GM18502 (cell line): Measurements from ENCODE around the gene SPC25.
"Not testable (repeated sequence)": the region's sequence is repeated elsewhere in the genome, so short reads cannot be mapped to it uniquely, and the experiment has no call there.

Experiments
- ATAC-seq: cut with Tn5 transposase; IDR thresholded peaks from one replicate; pipeline ENCODE4 v1.9.1; 2021; ENCODE audit warnings: mild to moderate bottlenecking; ENCODE audit not compliant: unreplicated experiment, poor library complexity

Gene SPC25

GRCh38 chr2:168890006-168890782 lies at the start of gene SPC25:
TSS of gene SPC25 (minus strand) at chr2:168890430. CDS start at chr2:168889519, 911 bp downstream.
- peak; percentile 100 for ATAC-seq

GRCh38 chr2:168939918-168940317 lies 49.7 kb upstream of the SPC25 start:
- peak; percentile 74 for ATAC-seq

GRCh38 chr2:168939061-168939460 lies 48.8 kb upstream of the SPC25 start:
- ATAC-seq = no peak

GRCh38 chr2:168935810-168936581 lies 45.8 kb upstream of the SPC25 start:
- no peak for ATAC-seq

GRCh38 chr2:168934826-168935225 lies 44.6 kb upstream of the SPC25 start:
- ATAC-seq = no peak

GRCh38 chr2:168932174-168932573 lies 41.9 kb upstream of the SPC25 start:
- ATAC-seq = not testable (repeated sequence)

GRCh38 chr2:168930242-168930641 lies 40.0 kb upstream of the SPC25 start:
- ATAC-seq = no peak

- no peak for ATAC-seq
These were observed 38.8 kb upstream of the SPC25 start for GRCh38 chr2:168929031-168929430.

- ATAC-seq = no peak
These were observed 38.0 kb upstream of the SPC25 start for GRCh38 chr2:168928113-168928831.

- ATAC-seq = no peak
These were observed 36.6 kb upstream of the SPC25 start for GRCh38 chr2:168926621-168927386.

- ATAC-seq = no peak
These were observed 30.4 kb upstream of the SPC25 start for GRCh38 chr2:168920504-168921157.

GRCh38 chr2:168916331-168916675 lies 26.1 kb upstream of the SPC25 start:
- ATAC-seq = no peak

- ATAC-seq = no peak
These were observed 25.5 kb upstream of the SPC25 start for GRCh38 chr2:168915441-168916330.

- no peak for ATAC-seq
These were observed 23.3 kb upstream of the SPC25 start for GRCh38 chr2:168913495-168913894.

GRCh38 chr2:168912901-168913369 lies 22.7 kb upstream of the SPC25 start:
- no peak for ATAC-seq

GRCh38 chr2:168912466-168912865 lies 22.2 kb upstream of the SPC25 start:
- ATAC-seq = no peak

- no peak for ATAC-seq
These were observed 20.1 kb upstream of the SPC25 start for GRCh38 chr2:168910330-168910729.

GRCh38 chr2:168907940-168908662 lies 17.9 kb upstream of the SPC25 start:
- ATAC-seq = no peak
